ENCODE data around the gene MSI2. TPM values are rescaled to one million over a fixed set of nuclear protein-coding genes. Genes with fewer than 3 reads are reported as not detected.
A peak's percentile ranks its signal among the peaks of the same experiment; 100 is the strongest.

Gene MSI2
- total RNA-seq, 1 donor = 23.2 TPM

- Histone ChIP-seq H3K27me3 (ENCODE audit: insufficient read depth, low read length) (no peaks in the 10 kb centered on the region), H3K4me1 (ENCODE audit: insufficient read depth, low read length) (peaks cover 7% of the 10 kb centered on the region), H3K4me3 (ENCODE audit: insufficient read depth, low read length) (no peak overlapping the region), H3K36me3 (ENCODE audit: insufficient read depth, low read length) (no peaks in the 10 kb centered on the region), H3K27ac (ENCODE audit: low read depth, low read length) (no peak overlapping the region), H3K79me2 (ENCODE audit: insufficient read depth, low read length) (no peaks in the 10 kb centered on the region), H4K20me1 (ENCODE audit: insufficient read depth, low read length) (no peaks in the 10 kb centered on the region), H3K4me2 (ENCODE audit: insufficient read depth, low read length) (no peak overlapping the region), H2AFZ (ENCODE audit: low read length) (no peak overlapping the region), H3K9me3 (ENCODE audit: low read depth, low read length) (no peaks in the 10 kb centered on the region)
- TF ChIP-seq CTCF (IDR thresholded peaks at IDR 0.05; ENCODE audit: extremely low read depth, low read depth, low read length) = no peak
- DNase-seq (ENCODE audit: insufficient read length, low spot score, missing footprints) = no peak
Observed at GRCh38 chr17:57453841-57454425, 197.6 kb downstream of the MSI2 start.

- Histone ChIP-seq H3K36me3 (ENCODE audit: insufficient read depth, low read length) (no peaks in the 10 kb centered on the region), H4K20me1 (ENCODE audit: insufficient read depth, low read length) (no peaks in the 10 kb centered on the region), H3K9me3 (ENCODE audit: low read depth, low read length) (no peaks in the 10 kb centered on the region), H3K27me3 (ENCODE audit: insufficient read depth, low read length) (no peaks in the 10 kb centered on the region), H3K27ac (ENCODE audit: low read depth, low read length) (no peak overlapping the region), H3K79me2 (ENCODE audit: insufficient read depth, low read length) (no peaks in the 10 kb centered on the region), H3K4me3 (ENCODE audit: insufficient read depth, low read length) (no peak overlapping the region), H3K4me2 (ENCODE audit: insufficient read depth, low read length) (peak overlapping the region; percentile 74), H2AFZ (ENCODE audit: low read length) (peak overlapping the region; percentile 85), H3K4me1 (ENCODE audit: insufficient read depth, low read length) (peaks cover 7% of the 10 kb centered on the region)
- no peak for DNase-seq (ENCODE audit: insufficient read length, low spot score, missing footprints)
- no peak for TF ChIP-seq CTCF (IDR thresholded peaks at IDR 0.05; ENCODE audit: extremely low read depth, low read depth, low read length)
Observed at GRCh38 chr17:57454729-57455062, 198.4 kb downstream of the MSI2 start.

DNA sequence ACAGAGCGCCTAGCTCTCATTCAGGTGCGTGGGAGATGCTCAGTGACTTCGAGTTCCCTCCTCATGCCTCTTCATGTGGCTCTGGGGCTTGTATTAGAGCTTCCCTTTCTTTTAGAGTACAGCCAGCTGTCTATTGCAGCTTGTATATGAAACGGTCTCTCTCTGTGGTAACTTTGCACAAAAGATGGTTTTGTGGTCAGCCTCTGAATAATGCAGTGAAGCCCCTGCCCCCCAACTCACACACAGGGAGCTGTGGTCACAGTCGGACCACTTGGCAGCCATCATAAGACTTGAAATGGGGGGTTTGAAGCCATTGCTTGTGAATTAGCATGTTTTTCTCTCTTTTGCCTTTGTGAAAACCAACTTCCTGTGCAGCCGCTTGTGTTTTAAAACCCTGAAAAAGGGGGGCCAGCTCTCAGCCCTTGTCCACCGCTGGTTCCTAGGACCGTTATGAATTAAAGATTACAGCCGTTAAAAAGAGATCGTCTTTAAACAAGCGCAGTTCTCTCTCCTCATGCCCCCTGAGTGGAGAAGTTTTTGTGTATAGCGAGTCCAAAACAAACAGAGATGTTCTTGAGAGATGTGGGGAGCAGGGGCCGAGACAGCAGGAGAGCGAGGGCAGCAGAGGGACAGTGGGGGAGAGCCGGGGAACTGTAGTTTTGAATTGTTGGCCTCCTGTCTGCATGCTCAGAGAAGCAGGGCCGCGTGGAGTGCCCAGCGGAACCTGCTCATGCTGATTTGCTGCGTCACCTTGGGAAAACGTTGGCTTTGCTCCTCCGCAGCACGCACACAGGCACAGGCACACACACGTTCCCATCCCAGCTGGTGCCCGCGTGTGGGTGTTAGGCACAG is 199.0 kb downstream of the MSI2 start:
- peak overlapping the region; percentile 85 for H2AFZ ChIP-seq (ENCODE audit: low read length)

More for the DNA sequence above, 199.0 kb downstream of the MSI2 start:
- Histone ChIP-seq H3K27me3 (ENCODE audit: insufficient read depth, low read length) (no peaks in the 10 kb centered on the region), H3K4me3 (ENCODE audit: insufficient read depth, low read length) (peak overlapping the region; percentile 53), H3K4me2 (ENCODE audit: insufficient read depth, low read length) (peak overlapping the region; percentile 74), H3K79me2 (ENCODE audit: insufficient read depth, low read length) (no peaks in the 10 kb centered on the region), H3K27ac (ENCODE audit: low read depth, low read length) (peak overlapping the region; percentile 48), H3K9me3 (ENCODE audit: low read depth, low read length) (no peaks in the 10 kb centered on the region), H4K20me1 (ENCODE audit: insufficient read depth, low read length) (no peaks in the 10 kb centered on the region), H3K36me3 (ENCODE audit: insufficient read depth, low read length) (no peaks in the 10 kb centered on the region), H3K4me1 (ENCODE audit: insufficient read depth, low read length) (peaks cover 7% of the 10 kb centered on the region)
- no peak for DNase-seq (ENCODE audit: insufficient read length, low spot score, missing footprints)
- no peak for TF ChIP-seq CTCF (IDR thresholded peaks at IDR 0.05; ENCODE audit: extremely low read depth, low read depth, low read length)
